ENCODE measurements around the gene NAV3.

The NAV3 gene

DNA sequence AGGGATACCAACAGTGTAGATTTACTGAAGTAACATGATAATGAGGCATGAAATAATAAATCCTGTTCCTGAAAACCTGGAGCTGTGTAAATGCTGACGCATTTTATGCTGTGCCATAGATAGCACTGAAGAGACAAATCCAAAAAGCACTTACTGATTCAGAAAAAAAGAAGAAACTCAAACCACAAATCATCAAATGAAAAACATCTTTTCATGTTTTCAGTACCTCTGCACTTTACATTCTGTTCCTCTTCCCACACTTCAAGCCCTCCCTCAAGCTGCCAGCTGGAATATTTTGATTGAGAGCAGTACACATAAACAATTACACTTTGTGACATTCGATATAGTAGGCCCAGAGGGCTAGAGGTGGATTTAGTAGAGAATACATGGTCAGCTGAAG is 362.3 kb downstream of the NAV3 start:
- H3K4me3 ChIP-seq (ENCODE audit: low read depth, low read length), result no peak overlapping the region
- DNase-seq (ENCODE audit: low read depth, low spot score), result no peak
- POLR2A ChIA-PET, result no interaction called here
- CTCF ChIA-PET, result interaction anchor here (2.2 kb wide), 1 partner anchor 46 kb away, joined by 5 read pairs; no protein-coding TSS in a partner anchor
- TF ChIP-seq, protein P1, sequence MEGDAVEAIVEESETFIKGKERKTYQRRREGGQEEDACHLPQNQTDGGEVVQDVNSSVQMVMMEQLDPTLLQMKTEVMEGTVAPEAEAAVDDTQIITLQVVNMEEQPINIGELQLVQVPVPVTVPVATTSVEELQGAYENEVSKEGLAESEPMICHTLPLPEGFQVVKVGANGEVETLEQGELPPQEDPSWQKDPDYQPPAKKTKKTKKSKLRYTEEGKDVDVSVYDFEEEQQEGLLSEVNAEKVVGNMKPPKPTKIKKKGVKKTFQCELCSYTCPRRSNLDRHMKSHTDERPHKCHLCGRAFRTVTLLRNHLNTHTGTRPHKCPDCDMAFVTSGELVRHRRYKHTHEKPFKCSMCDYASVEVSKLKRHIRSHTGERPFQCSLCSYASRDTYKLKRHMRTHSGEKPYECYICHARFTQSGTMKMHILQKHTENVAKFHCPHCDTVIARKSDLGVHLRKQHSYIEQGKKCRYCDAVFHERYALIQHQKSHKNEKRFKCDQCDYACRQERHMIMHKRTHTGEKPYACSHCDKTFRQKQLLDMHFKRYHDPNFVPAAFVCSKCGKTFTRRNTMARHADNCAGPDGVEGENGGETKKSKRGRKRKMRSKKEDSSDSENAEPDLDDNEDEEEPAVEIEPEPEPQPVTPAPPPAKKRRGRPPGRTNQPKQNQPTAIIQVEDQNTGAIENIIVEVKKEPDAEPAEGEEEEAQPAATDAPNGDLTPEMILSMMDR (IDR thresholded peaks at IDR 0.05; ENCODE audit: insufficient read depth, low read length, missing control alignments), result no peak

DNA sequence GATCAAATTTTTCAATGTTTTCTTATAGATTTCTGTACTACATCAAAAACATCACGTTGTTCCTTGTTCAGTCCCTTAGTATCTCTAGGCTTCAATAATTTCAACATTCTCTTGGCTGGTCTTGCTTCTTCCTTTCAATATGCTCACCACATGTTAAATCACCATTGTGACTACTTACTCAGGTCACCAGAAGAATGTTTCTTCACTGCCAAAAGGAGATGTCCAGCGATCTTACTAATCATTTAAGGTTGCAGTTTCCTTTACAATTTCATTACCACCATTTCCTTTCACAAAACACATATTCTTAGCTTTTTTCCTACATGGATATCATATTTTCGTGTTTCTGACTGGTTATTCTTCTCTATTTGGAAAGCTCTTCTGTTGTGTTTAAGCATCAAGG is 363.8 kb downstream of the NAV3 start:
- ChIA-PET CTCF (interaction anchor here (1.3 to 2.2 kb wide), 2 partner anchors 16 to 48 kb away, joined by 3 to 5 read pairs; no protein-coding TSS in a partner anchor), POLR2A (no interaction called here)
- TF ChIP-seq, protein P1 (IDR thresholded peaks at IDR 0.05; ENCODE audit: insufficient read depth, low read length, missing control alignments), result no peak
- DNase-seq (ENCODE audit: low read depth, low spot score), result peak; percentile 90
- no peak overlapping the region for H3K4me3 ChIP-seq (ENCODE audit: low read depth, low read length)

DNA sequence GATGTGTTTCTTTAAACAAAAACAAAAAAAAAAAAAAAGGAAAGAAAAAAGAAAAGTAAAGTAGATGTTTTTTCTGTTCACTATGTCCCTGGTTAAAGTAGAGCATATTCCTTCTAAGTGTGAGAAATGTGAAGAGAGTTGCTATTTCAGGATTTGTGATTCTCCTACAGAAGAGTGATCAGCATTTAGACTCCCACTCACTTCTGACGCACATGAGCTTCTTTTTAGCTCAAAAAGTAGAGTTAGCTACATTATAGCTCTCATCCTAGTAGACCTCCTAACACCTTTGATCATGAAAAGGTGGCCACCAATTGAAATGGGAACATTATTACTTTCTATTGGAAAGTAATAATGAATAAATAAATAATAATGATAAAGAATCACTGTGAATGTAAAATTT is 368.2 kb downstream of the NAV3 start:
- POLR2A ChIA-PET, result no interaction called here
- DNase-seq (ENCODE audit: low read depth, low spot score), result no peak
- TF ChIP-seq, protein P1 (IDR thresholded peaks at IDR 0.05; ENCODE audit: insufficient read depth, low read length, missing control alignments), result no peak
- CTCF ChIA-PET, result no interaction called here
- H3K4me3 ChIP-seq (ENCODE audit: low read depth, low read length), result no peak overlapping the region

DNA sequence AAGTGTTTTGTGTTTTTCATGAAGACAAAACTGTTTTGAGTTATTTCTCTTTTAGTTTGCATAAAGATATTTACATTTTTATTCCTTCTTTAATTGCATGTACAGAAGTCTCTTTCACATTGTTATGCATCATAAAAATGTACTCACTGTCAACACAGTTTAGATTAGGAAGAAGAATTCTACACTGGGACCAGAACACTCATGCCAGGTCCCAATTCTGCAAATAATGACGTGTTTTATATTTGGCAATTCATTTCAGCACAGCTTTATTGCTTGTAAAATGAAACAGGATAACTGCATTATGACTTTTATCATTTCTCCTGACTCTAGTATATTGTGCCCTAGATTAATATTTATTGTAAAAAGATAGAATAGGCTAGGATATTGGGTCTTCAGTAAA is 369.2 kb downstream of the NAV3 start:
- no peak overlapping the region for H3K4me3 ChIP-seq (ENCODE audit: low read depth, low read length)
- TF ChIP-seq, protein P1 (IDR thresholded peaks at IDR 0.05; ENCODE audit: insufficient read depth, low read length, missing control alignments), result no peak
- ChIA-PET CTCF (interaction anchor here (0.7 kb wide), 1 partner anchor 12 kb away, joined by 3 read pairs; no protein-coding TSS in a partner anchor), POLR2A (no interaction called here)
- no peak for DNase-seq (ENCODE audit: low read depth, low spot score)

DNA sequence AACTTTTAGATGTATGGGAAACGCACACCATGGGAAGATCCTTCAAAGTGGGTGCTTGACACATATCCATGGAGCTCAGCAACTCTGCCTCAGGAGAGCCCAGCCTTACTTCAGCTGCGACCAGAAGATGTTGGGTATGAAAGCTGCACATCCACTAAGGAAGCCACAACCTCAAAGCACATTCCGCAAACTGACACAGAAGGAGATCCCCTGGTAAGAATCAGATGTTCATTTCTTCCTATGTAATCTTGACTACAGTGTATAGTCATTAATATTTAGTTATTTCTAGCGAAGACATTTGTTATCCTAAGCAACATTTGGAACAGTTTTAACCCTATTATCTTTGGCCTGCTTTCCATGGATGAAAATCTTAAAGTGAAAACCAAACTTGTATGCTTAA is 374.2 kb downstream of the NAV3 start:
- TF ChIP-seq, protein P1 (IDR thresholded peaks at IDR 0.05; ENCODE audit: insufficient read depth, low read length, missing control alignments), result no peak
- ChIA-PET POLR2A (no interaction called here), CTCF (no interaction called here)
- DNase-seq (ENCODE audit: low read depth, low spot score), result no peak
- H3K4me3 ChIP-seq (ENCODE audit: low read depth, low read length), result no peak overlapping the region

DNA sequence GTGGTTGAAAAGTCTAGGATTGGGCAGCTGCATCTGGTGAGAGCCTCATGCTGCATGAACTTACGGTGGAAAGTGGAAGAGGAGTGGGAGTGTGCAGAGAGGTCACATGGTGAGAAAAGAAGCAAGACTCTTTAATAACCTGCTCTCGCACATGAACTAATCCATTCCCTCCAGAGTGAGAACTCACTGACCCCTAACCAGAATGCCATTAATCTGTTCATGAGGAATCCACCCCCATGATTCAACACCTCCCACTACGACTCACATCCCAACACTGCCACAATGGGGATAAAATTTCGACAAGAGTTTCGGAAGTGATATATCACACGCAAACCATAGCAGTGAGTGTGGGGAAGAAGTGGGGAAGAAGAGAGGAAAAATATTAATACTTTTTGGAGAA is 377.4 kb downstream of the NAV3 start:
- no peak for DNase-seq (ENCODE audit: low read depth, low spot score)
- H3K4me3 ChIP-seq (ENCODE audit: low read depth, low read length), result no peak overlapping the region
- TF ChIP-seq, protein P1 (IDR thresholded peaks at IDR 0.05; ENCODE audit: insufficient read depth, low read length, missing control alignments), result no peak
- ChIA-PET POLR2A (no interaction called here), CTCF (no interaction called here)
